ENCODE measurements around the gene ZNRF1.

Gene ZNRF1

DNA sequence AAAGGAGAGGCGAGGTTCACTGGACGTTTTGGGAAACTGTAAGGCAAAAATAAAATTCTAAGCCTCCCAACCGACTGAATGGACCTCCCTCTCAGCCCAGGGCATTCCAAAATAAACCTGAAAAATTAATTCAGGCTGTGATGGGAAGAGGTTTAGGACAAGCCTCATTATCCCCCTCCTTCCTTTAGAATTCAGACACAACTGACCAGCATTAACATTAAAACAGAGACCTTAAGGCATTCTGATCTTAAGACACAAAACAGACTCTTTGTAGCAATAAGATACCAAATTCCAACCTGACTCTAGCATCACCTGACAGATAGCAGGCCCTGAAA is 118.1 kb downstream of the ZNRF1 start:
- TF ChIP-seq CTCF (IDR thresholded peaks at IDR 0.05; ENCODE audit: poor library complexity, severe bottlenecking), result no peak
- no peak; the same call in 2 of the 3 replicates for ATAC-seq (ENCODE audit: low read depth)

GRCh38 chr16:75118943-75119539 is 120.2 kb downstream of the ZNRF1 start:
- H3K27ac ChIP-seq (ENCODE audit: poor library complexity, severe bottlenecking), result no peak overlapping the region
- DNase-seq (ENCODE audit: low spot score), result no peak

More for the DNA sequence above, 118.1 kb downstream of the ZNRF1 start:
- H3K27me3 ChIP-seq (ENCODE audit: insufficient read depth, poor library complexity, severe bottlenecking), result no peaks in the 10 kb centered on the region
- peak overlapping the region; percentile 28 for H3K4me3 ChIP-seq (ENCODE audit: severe bottlenecking)
- H3K4me1 ChIP-seq (ENCODE audit: insufficient read depth, poor library complexity, severe bottlenecking), result no peaks in the 10 kb centered on the region
- peaks cover 6% of the 10 kb centered on the region for H3K9me3 ChIP-seq (ENCODE audit: severe bottlenecking)
- no peak for DNase-seq (ENCODE audit: low spot score)
- H3K27ac ChIP-seq (ENCODE audit: poor library complexity, severe bottlenecking), result no peak overlapping the region
- H3K36me3 ChIP-seq (ENCODE audit: low read depth), result no peaks in the 10 kb centered on the region

DNA sequence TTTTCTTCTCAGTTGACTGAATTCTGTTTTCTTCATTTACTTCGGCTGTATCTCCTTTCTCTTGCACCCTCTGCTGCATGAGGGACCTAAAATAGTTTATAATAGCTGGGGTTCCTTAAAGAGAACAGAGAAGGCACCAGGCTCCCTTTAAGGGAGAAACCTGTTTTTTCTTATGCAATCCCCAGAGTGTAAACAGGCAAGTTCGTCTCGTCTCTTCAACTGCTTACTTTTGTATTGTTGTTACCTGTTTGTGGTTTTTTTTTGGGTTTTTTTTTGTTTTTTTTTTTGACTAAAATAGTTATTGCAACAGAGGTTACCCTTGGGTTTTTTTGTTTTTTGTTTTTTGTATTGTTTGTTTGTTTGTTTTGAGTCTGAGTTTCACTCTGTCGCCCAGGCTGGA is 121.4 kb downstream of the ZNRF1 start:
- TF ChIP-seq CTCF (IDR thresholded peaks at IDR 0.05; ENCODE audit: poor library complexity, severe bottlenecking), result no peak
- Histone ChIP-seq H3K27me3 (ENCODE audit: insufficient read depth, poor library complexity, severe bottlenecking) (no peaks in the 10 kb centered on the region), H3K4me3 (ENCODE audit: severe bottlenecking) (no peak overlapping the region), H3K9me3 (ENCODE audit: severe bottlenecking) (peaks cover 17% of the 10 kb centered on the region), H3K36me3 (ENCODE audit: low read depth) (no peaks in the 10 kb centered on the region), H3K27ac (ENCODE audit: poor library complexity, severe bottlenecking) (no peak overlapping the region), H3K4me1 (ENCODE audit: insufficient read depth, poor library complexity, severe bottlenecking) (no peaks in the 10 kb centered on the region)
- DNase-seq (ENCODE audit: low spot score) (no peak), ATAC-seq (ENCODE audit: low read depth) (no peak)

More at GRCh38 chr16:75118943-75119539, 120.2 kb downstream of the ZNRF1 start:
- Histone ChIP-seq H3K4me3 (ENCODE audit: severe bottlenecking) (no peak overlapping the region), H3K9me3 (ENCODE audit: severe bottlenecking) (peaks cover 17% of the 10 kb centered on the region), H3K4me1 (ENCODE audit: insufficient read depth, poor library complexity, severe bottlenecking) (no peaks in the 10 kb centered on the region), H3K27me3 (ENCODE audit: insufficient read depth, poor library complexity, severe bottlenecking) (no peaks in the 10 kb centered on the region), H3K36me3 (ENCODE audit: low read depth) (no peaks in the 10 kb centered on the region)
- ATAC-seq (ENCODE audit: low read depth), result no peak
- TF ChIP-seq CTCF (IDR thresholded peaks at IDR 0.05; ENCODE audit: poor library complexity, severe bottlenecking), result no peak

GRCh38 chr16:75121949-75122568 is 123.2 kb downstream of the ZNRF1 start:
- no peak for ATAC-seq (ENCODE audit: low read depth)
- Histone ChIP-seq H3K27me3 (ENCODE audit: insufficient read depth, poor library complexity, severe bottlenecking) (no peaks in the 10 kb centered on the region), H3K4me1 (ENCODE audit: insufficient read depth, poor library complexity, severe bottlenecking) (peaks cover 8% of the 10 kb centered on the region), H3K4me3 (ENCODE audit: severe bottlenecking) (no peak overlapping the region), H3K27ac (ENCODE audit: poor library complexity, severe bottlenecking) (no peak overlapping the region), H3K9me3 (ENCODE audit: severe bottlenecking) (peaks cover 17% of the 10 kb centered on the region), H3K36me3 (ENCODE audit: low read depth) (no peaks in the 10 kb centered on the region)
- TF ChIP-seq CTCF (IDR thresholded peaks at IDR 0.05; ENCODE audit: poor library complexity, severe bottlenecking), result no peak
- no peak for DNase-seq (ENCODE audit: low spot score)

- Histone ChIP-seq H3K36me3 (ENCODE audit: low read depth) (no peaks in the 10 kb centered on the region), H3K4me1 (ENCODE audit: insufficient read depth, poor library complexity, severe bottlenecking) (peaks cover 8% of the 10 kb centered on the region), H3K4me3 (ENCODE audit: severe bottlenecking) (no peak overlapping the region), H3K9me3 (ENCODE audit: severe bottlenecking) (peaks cover 17% of the 10 kb centered on the region), H3K27ac (ENCODE audit: poor library complexity, severe bottlenecking) (no peak overlapping the region), H3K27me3 (ENCODE audit: insufficient read depth, poor library complexity, severe bottlenecking) (no peaks in the 10 kb centered on the region)
- no peak for TF ChIP-seq CTCF (IDR thresholded peaks at IDR 0.05; ENCODE audit: poor library complexity, severe bottlenecking)
- ATAC-seq (ENCODE audit: low read depth), result no peak
- DNase-seq (ENCODE audit: low spot score), result no peak
Observed at GRCh38 chr16:75122609-75123008, 123.8 kb downstream of the ZNRF1 start.

All from RWPE2 (cell line).